Progenitor cell of endocrine pancreas (in vitro differentiated cells): ENCODE results near the gene LRRC31. TPM values are rescaled to one million over a fixed set of nuclear protein-coding genes. Genes with fewer than 3 reads are reported as not detected.

Source experiments
- DNase-seq: peaks from one replicate; pipeline ENCODE4 v3.0.0; 2021; ENCODE audit warnings: low spot score; ENCODE audit not compliant: unreplicated experiment
- H3K27ac Mint-ChIP-seq: 2 replicates; pipeline ENCODE4 v1.8.0; 2021; ENCODE audit warnings: mild to moderate bottlenecking, moderate library complexity, mixed read lengths
- H3K27me3 Mint-ChIP-seq: 2 replicates; pipeline ENCODE4 v1.8.0; 2021; ENCODE audit warnings: mixed read lengths
- H3K36me3 Mint-ChIP-seq: 2 replicates; pipeline ENCODE4 v1.8.0; 2022; ENCODE audit warnings: mixed read lengths; ENCODE audit not compliant: insufficient read depth
- H3K4me1 Mint-ChIP-seq: 2 replicates; pipeline ENCODE4 v1.8.0; 2021; ENCODE audit warnings: low read depth, mixed read lengths
- H3K4me3 Mint-ChIP-seq: 2 replicates; pipeline ENCODE4 v1.8.0; 2021; ENCODE audit warnings: low read depth, mild to moderate bottlenecking, moderate library complexity, mixed read lengths
- H3K9me3 Mint-ChIP-seq: 2 replicates; pipeline ENCODE4 v1.8.0; 2021; ENCODE audit warnings: low read depth, mixed read lengths
- total RNA-seq: library from RNA; stranded (reverse); gene quantifications from 2 replicates; pipeline ENCODE4 v1.2.1, GENCODE V29; 2021
- TF ChIP-seq, protein P1 (sequence below): fragments of 200-600 bp; sonication (generic); IDR thresholded peaks from one replicate; pipeline ENCODE4 v1.5.0; 2021; ENCODE audit warnings: antibody characterized with exemption, mild to moderate bottlenecking; ENCODE audit not compliant: unreplicated experiment

LRRC31 gene
- total RNA-seq, 1 donor from 2014 or later: 0.67 TPM

DNA sequence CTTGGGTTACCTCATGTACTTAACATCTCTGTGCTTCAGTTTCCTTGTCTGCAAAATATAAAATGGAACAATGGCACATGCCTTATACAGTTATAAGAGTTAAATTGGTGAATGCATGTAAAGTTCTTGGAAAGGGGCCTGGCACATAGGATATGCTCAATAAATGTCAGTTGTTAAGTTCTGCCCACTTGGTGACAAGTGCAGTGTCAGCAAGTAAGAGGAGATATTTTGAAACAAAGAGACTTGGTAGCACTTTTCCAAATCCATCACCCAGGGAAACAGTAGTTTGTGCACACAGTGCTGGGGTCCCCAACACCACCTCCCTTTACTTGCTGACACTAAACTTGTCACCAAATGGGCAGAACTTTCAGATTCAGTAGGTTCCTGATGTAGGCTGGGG lies 19.1 kb downstream of the LRRC31 start:
- H3K27ac Mint-ChIP-seq: no peak overlapping the region
- H3K27me3 Mint-ChIP-seq: peaks cover 6% of the 10 kb centered on the region
- no peak for DNase-seq

DNA sequence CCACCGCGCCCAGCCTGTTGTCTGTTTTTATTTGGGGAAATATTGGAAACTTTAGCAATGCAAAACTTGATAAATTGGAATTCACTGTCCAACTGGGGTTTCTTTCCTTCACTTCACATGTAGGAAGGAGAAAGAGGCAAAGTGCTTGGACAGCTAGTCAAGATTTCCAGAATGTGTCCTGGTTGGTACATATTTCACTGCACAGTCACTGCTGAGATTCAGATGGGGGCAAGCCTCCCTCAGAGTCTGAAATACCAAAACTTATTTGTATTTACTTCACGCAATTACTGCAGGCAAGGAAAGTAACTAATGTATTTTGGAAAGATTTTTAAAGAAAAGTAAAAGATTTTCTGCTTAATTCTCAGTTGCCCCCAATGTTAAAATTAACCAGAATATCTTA lies 21.0 kb downstream of the LRRC31 start:
- H3K27ac Mint-ChIP-seq: no peak overlapping the region
- no peaks in the 10 kb centered on the region for H3K9me3 Mint-ChIP-seq
- DNase-seq: no peak
- TF ChIP-seq, protein P1, sequence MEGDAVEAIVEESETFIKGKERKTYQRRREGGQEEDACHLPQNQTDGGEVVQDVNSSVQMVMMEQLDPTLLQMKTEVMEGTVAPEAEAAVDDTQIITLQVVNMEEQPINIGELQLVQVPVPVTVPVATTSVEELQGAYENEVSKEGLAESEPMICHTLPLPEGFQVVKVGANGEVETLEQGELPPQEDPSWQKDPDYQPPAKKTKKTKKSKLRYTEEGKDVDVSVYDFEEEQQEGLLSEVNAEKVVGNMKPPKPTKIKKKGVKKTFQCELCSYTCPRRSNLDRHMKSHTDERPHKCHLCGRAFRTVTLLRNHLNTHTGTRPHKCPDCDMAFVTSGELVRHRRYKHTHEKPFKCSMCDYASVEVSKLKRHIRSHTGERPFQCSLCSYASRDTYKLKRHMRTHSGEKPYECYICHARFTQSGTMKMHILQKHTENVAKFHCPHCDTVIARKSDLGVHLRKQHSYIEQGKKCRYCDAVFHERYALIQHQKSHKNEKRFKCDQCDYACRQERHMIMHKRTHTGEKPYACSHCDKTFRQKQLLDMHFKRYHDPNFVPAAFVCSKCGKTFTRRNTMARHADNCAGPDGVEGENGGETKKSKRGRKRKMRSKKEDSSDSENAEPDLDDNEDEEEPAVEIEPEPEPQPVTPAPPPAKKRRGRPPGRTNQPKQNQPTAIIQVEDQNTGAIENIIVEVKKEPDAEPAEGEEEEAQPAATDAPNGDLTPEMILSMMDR: no peak
- peaks cover 6% of the 10 kb centered on the region for H3K27me3 Mint-ChIP-seq
- no peaks in the 10 kb centered on the region for H3K4me1 Mint-ChIP-seq
- no peaks in the 10 kb centered on the region for H3K36me3 Mint-ChIP-seq
- H3K4me3 Mint-ChIP-seq: no peak overlapping the region

More for the DNA sequence above, 19.1 kb downstream of the LRRC31 start:
- no peaks in the 10 kb centered on the region for H3K9me3 Mint-ChIP-seq
- no peaks in the 10 kb centered on the region for H3K4me1 Mint-ChIP-seq
- TF ChIP-seq, protein P1: no peak
- no peak overlapping the region for H3K4me3 Mint-ChIP-seq
- H3K36me3 Mint-ChIP-seq: no peaks in the 10 kb centered on the region

DNA sequence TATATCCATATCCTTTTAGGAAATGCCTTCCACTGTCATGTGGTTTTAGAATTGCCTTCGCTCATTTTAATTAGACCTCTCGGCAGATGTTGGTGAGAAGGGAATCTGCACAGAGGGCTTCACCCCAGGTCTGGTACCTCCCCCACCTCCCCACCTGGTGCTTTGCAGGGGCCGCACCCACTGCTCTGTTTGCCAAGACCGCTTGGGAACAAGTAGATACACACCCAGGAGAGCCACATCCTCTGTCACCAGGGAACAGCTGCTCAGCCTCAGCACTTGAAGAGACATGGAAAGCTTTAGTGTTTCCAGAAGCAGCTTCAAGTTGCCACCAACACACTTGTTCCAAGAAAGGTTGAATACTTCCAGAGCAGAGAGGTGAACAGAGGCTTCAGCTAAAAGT lies 21.8 kb downstream of the LRRC31 start:
- Mint-ChIP-seq H3K27me3 (peaks cover 6% of the 10 kb centered on the region), H3K4me3 (no peak overlapping the region), H3K4me1 (no peaks in the 10 kb centered on the region), H3K27ac (no peak overlapping the region), H3K36me3 (no peaks in the 10 kb centered on the region), H3K9me3 (no peaks in the 10 kb centered on the region)
- DNase-seq: no peak
- TF ChIP-seq, protein P1: no peak

DNA sequence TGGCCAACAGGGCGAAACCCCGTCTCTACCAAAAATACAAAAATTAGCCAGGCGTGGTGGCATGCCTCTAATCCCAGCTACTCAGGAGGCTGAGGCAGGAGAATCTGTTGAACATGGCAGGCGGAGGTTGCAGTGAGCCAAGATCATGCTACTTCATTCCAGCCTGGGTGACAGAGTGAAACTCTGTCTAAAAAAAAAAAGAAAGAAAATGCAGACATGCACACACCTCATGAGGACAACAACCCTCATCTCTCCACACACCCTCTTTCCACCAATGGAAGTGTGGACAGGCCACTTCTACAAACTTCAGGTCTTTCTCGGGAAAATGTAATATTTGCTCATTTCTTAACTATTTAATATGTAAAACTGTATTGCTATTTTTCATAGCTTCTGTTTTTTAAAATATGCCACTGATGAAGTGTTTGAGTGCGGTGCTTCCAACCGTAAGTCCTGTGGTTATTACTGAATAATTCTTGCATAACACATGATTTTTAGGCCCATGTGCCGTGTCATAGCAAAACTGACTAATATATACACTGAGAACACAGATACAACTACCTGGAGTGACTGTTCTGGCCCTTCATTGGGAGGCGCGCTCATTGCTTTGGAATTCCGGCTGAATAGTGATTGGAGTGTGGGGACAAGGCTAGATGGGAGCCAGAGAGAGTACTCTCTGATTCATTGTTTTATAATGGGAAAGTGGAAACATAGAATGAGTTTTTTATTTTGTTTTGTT lies 23.1 kb downstream of the LRRC31 start:
- Mint-ChIP-seq H3K27me3 (peaks cover 6% of the 10 kb centered on the region), H3K4me3 (no peak overlapping the region), H3K4me1 (no peaks in the 10 kb centered on the region), H3K36me3 (no peaks in the 10 kb centered on the region), H3K27ac (no peak overlapping the region), H3K9me3 (no peaks in the 10 kb centered on the region)
- no peak for DNase-seq
- TF ChIP-seq, protein P1: no peak

DNA sequence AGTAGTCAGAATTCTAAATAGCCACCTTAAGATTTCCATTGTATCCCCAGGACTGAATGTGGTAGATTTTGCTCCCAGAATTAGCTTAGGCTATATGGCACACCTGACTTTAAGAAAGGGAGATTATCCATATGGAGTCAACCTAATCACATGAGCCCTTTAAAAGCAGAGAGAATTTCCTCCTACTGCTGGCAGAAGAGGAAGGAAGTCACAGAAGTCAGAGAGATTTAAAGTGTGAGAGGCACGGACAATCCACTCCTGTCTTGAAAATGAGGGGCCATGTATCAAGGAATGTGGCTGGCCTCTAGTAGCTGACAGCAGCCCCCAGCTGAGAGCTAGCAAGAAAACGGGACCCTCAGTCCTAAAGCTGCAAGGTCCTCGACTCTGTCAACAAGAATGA lies 26.8 kb downstream of the LRRC31 start:
- no peaks in the 10 kb centered on the region for H3K36me3 Mint-ChIP-seq
- no peaks in the 10 kb centered on the region for H3K9me3 Mint-ChIP-seq
- peaks cover 7% of the 10 kb centered on the region for H3K27me3 Mint-ChIP-seq
- H3K4me1 Mint-ChIP-seq: no peaks in the 10 kb centered on the region
- DNase-seq: no peak
- no peak overlapping the region for H3K4me3 Mint-ChIP-seq
- TF ChIP-seq, protein P1: no peak
- no peak overlapping the region for H3K27ac Mint-ChIP-seq
